H9 (cell line): Measurements from ENCODE around the gene SRGAP3. TPM values are rescaled to one million over a fixed set of nuclear protein-coding genes. Genes with fewer than 3 reads are reported as not detected.

ENCODE experiments used
- DNase-seq: peaks from one replicate; pipeline ENCODE4 v3.0.0-alpha.2; 2017
- H2AFZ ChIP-seq: one replicate; pipeline ENCODE4 v1.6.1; 2013; ENCODE audit warnings: mild to moderate bottlenecking, low read length, control low read depth, moderate library complexity
- H2AK5ac ChIP-seq: 2 replicates; pipeline ENCODE4 v1.6.1; 2013; ENCODE audit warnings: low read length, control low read depth, mixed read lengths; ENCODE audit not compliant: insufficient read length
- H2BK120ac ChIP-seq: one replicate; pipeline ENCODE4 v1.6.1; 2013; ENCODE audit warnings: low read depth, mild to moderate bottlenecking, low read length, control low read depth, inconsistent platforms; ENCODE audit not compliant: poor library complexity, severe bottlenecking
- H2BK12ac ChIP-seq: 2 replicates; pipeline ENCODE4 v1.6.1; 2013; ENCODE audit warnings: low read length, control low read depth, mixed read lengths, low read depth; ENCODE audit not compliant: insufficient read length
- H2BK15ac ChIP-seq: 2 replicates; pipeline ENCODE4 v1.6.1; 2013; ENCODE audit warnings: low read depth, low read length, control low read depth
- H2BK20ac ChIP-seq: one replicate; pipeline ENCODE4 v1.6.1; 2013; ENCODE audit warnings: low read depth, mild to moderate bottlenecking, low read length, control low read depth, inconsistent platforms; ENCODE audit not compliant: poor library complexity, severe bottlenecking
- H2BK5ac ChIP-seq: 2 replicates; pipeline ENCODE4 v1.6.1; 2013; ENCODE audit warnings: low read length, control low read depth, mixed read lengths; ENCODE audit not compliant: insufficient read length
- H3K14ac ChIP-seq: 2 replicates; pipeline ENCODE4 v1.6.1; 2013; ENCODE audit warnings: low read length, control low read depth; ENCODE audit not compliant: insufficient read depth
- H3K18ac ChIP-seq: 2 replicates; pipeline ENCODE4 v1.6.1; 2013; ENCODE audit warnings: low read depth, mild to moderate bottlenecking, mixed read lengths, low read length, control low read depth; ENCODE audit not compliant: insufficient read length
- H3K23ac ChIP-seq: 2 replicates; pipeline ENCODE4 v1.6.1; 2013; ENCODE audit warnings: low read length, control low read depth, mixed read lengths, low read depth; ENCODE audit not compliant: insufficient read length
- H3K23me2 ChIP-seq: 2 replicates; pipeline ENCODE4 v1.6.1; 2013; ENCODE audit warnings: low read depth, mild to moderate bottlenecking, mixed read lengths, low read length, control low read depth; ENCODE audit not compliant: insufficient read length, poor library complexity, severe bottlenecking
- H3K27ac ChIP-seq: 2 replicates; pipeline ENCODE4 v1.5.1; 2013; ENCODE audit warnings: low read length, control low read depth, mixed read lengths, low read depth; ENCODE audit not compliant: insufficient read length
- H3K27me3 ChIP-seq: 2 replicates; pipeline ENCODE4 v1.6.1; 2013; ENCODE audit warnings: low read length, control low read depth, inconsistent platforms; ENCODE audit not compliant: insufficient read depth
- H3K4ac ChIP-seq: 2 replicates; pipeline ENCODE4 v1.6.1; 2013; ENCODE audit warnings: low read depth, mild to moderate bottlenecking, control low read depth, inconsistent platforms, low read length, moderate library complexity
- H3K4me1 ChIP-seq: 2 replicates; pipeline ENCODE4 v1.6.1; 2013; ENCODE audit warnings: low read length, control low read depth, inconsistent platforms; ENCODE audit not compliant: insufficient read depth
- H3K4me2 ChIP-seq: 2 replicates; pipeline ENCODE4 v1.6.1; 2013; ENCODE audit warnings: low read length, control low read depth, mixed read lengths; ENCODE audit not compliant: insufficient read length, insufficient read depth
- H3K56ac ChIP-seq: 2 replicates; pipeline ENCODE4 v1.6.1; 2013; ENCODE audit warnings: low read depth, mild to moderate bottlenecking, mixed read lengths, low read length, control low read depth; ENCODE audit not compliant: insufficient read length
- H3K79me1 ChIP-seq: 2 replicates; pipeline ENCODE4 v1.6.1; 2013; ENCODE audit warnings: low read depth, mild to moderate bottlenecking, moderate library complexity, low read length, control low read depth, inconsistent platforms; ENCODE audit not compliant: insufficient read depth, poor library complexity, severe bottlenecking
- H3K79me2 ChIP-seq: 2 replicates; pipeline ENCODE4 v1.6.1; 2013; ENCODE audit warnings: low read length, control low read depth, inconsistent platforms; ENCODE audit not compliant: insufficient read depth
- H3K9ac ChIP-seq: 2 replicates; pipeline ENCODE4 v1.6.1; 2013; ENCODE audit warnings: low read length, control low read depth, mixed read lengths; ENCODE audit not compliant: insufficient read length; ENCODE audit errors: extremely low read depth
- H3K9me3 ChIP-seq: one replicate; pipeline ENCODE4 v1.6.1; 2013; ENCODE audit warnings: low read depth, low read length, inconsistent platforms; ENCODE audit not compliant: control insufficient read depth
- H3T11ph ChIP-seq: one replicate; pipeline ENCODE4 v1.6.1; 2013; ENCODE audit warnings: mild to moderate bottlenecking, low read length, control low read depth, inconsistent platforms
- H4K20me1 ChIP-seq: one replicate; pipeline ENCODE4 v1.6.1; 2013; ENCODE audit not compliant: control insufficient read depth, insufficient read length, insufficient read depth
- H4K5ac ChIP-seq: 2 replicates; pipeline ENCODE4 v1.6.1; 2013; ENCODE audit warnings: low read depth, mild to moderate bottlenecking, mixed read lengths, low read length, control low read depth; ENCODE audit not compliant: insufficient read length
- H4K8ac ChIP-seq: replicated peaks from 2 replicates; pipeline ENCODE4 v1.6.1; 2013; ENCODE audit warnings: low read length, control low read depth, mixed read lengths, low read depth; ENCODE audit not compliant: insufficient read length
- H4K91ac ChIP-seq: 2 replicates; pipeline ENCODE4 v1.6.1; 2013; ENCODE audit warnings: low read depth, mild to moderate bottlenecking, moderate library complexity, mixed read lengths, low read length, control low read depth; ENCODE audit not compliant: insufficient read length
- H3K27ac Mint-ChIP-seq, 3 experiments: 2 replicates in 2 of 3; 3 replicates in 1 of 3; pipeline ENCODE4 v1.8.0; 2020 to 2021; ENCODE audit warnings: mixed read lengths in 3 of 3, mild to moderate bottlenecking in 1 of 3, moderate library complexity in 1 of 3
- H3K27me3 Mint-ChIP-seq: 2 replicates; pipeline ENCODE4 v1.8.0; 2021; ENCODE audit warnings: low read depth, mild to moderate bottlenecking, moderate library complexity, mixed read lengths
- H3K36me3 Mint-ChIP-seq, 3 experiments: 2 replicates in 2 of 3; 3 replicates in 1 of 3; pipeline ENCODE4 v1.8.0; 2020 to 2021; ENCODE audit warnings: low read depth in 3 of 3, mixed read lengths in 3 of 3; ENCODE audit not compliant: insufficient read depth in 1 of 3
- H3K4me1 Mint-ChIP-seq, 2 experiments: 2 replicates each; pipeline ENCODE4 v1.8.0; 2020; ENCODE audit warnings: mixed read lengths in 2 of 2
- H3K4me3 Mint-ChIP-seq, 2 experiments: 2 replicates in 1 of 2; 3 replicates in 1 of 2; pipeline ENCODE4 v1.8.0; 2020 to 2021; ENCODE audit warnings: mild to moderate bottlenecking in 2 of 2, mixed read lengths in 2 of 2, moderate library complexity in 1 of 2
- H3K9me3 Mint-ChIP-seq, 2 experiments: 2 replicates in 1 of 2; 3 replicates in 1 of 2; pipeline ENCODE4 v1.8.0; 2020; ENCODE audit warnings: mild to moderate bottlenecking in 2 of 2, mixed read lengths in 2 of 2, moderate library complexity in 1 of 2
- WGBS: extraction: QIAGEN DNeasy Blood & Tissue Kit; methylation state at CpG from one replicate; pipeline ENCODE4 v1.1.7; 2013; ENCODE audit warnings: missing lambda C conversion rate, low lambda C conversion rate, mixed read lengths; ENCODE audit not compliant: insufficient read length; ENCODE audit errors: extremely low coverage; 5-methylcytosine and 5-hydroxymethylcytosine counted together
- total RNA-seq: library from RNA; stranded (reverse); gene quantifications from 2 replicates; pipeline ENCODE4 v1.2.1, GENCODE V29; 2021
- TF ChIP-seq, protein P1 (sequence below): fragments of 200-600 bp; sonication (generic); conservative IDR thresholded peaks from 3 replicates; pipeline ENCODE4 v1.8.0; 2021; ENCODE audit warnings: antibody characterized with exemption, mild to moderate bottlenecking

SRGAP3 gene
- total RNA-seq, 1 experiment from 2014 or later: 3.4 TPM

DNA sequence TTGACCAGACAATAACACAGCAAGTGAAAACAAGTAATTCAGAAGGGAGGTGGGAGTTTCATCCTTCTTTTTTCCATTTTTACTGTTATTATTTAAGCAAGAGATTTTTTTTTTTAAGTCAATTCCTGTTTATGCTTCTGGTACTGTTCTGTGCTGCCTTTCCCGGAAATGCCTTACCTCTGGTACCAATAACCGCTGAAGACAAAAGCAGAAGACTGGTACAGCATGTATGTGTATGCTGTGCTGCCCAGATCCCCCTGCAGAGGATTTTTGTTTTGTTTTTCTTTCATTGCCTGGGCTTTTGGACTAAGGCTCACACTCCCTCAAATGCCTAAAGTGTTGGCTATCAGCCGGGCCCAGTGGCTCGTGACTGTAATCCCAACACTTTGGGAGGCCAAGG, 21.3 kb upstream of the SRGAP3 start:
- no peak overlapping the region for H2BK15ac ChIP-seq
- H3K18ac ChIP-seq: no peak overlapping the region
- Mint-ChIP-seq H3K9me3 (no peaks in the 10 kb centered on the region), H3K4me1 (no peaks in the 10 kb centered on the region), H3K4me3 (no peak overlapping the region), H3K36me3 (no peaks in the 10 kb centered on the region), H3K27ac (no peak overlapping the region), H3K27me3 (peaks cover 6% of the 10 kb centered on the region)
- no peak overlapping the region for H2AFZ ChIP-seq
- H2BK12ac ChIP-seq: no peak overlapping the region
- no peak overlapping the region for H2BK5ac ChIP-seq
- no peak overlapping the region for H4K91ac ChIP-seq
- no peak overlapping the region for H3T11ph ChIP-seq
- TF ChIP-seq, protein P1, sequence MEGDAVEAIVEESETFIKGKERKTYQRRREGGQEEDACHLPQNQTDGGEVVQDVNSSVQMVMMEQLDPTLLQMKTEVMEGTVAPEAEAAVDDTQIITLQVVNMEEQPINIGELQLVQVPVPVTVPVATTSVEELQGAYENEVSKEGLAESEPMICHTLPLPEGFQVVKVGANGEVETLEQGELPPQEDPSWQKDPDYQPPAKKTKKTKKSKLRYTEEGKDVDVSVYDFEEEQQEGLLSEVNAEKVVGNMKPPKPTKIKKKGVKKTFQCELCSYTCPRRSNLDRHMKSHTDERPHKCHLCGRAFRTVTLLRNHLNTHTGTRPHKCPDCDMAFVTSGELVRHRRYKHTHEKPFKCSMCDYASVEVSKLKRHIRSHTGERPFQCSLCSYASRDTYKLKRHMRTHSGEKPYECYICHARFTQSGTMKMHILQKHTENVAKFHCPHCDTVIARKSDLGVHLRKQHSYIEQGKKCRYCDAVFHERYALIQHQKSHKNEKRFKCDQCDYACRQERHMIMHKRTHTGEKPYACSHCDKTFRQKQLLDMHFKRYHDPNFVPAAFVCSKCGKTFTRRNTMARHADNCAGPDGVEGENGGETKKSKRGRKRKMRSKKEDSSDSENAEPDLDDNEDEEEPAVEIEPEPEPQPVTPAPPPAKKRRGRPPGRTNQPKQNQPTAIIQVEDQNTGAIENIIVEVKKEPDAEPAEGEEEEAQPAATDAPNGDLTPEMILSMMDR: no peak
- H3K14ac ChIP-seq: no peak overlapping the region
- H3K27me3 ChIP-seq: no peaks in the 10 kb centered on the region
- H3K79me2 ChIP-seq: no peaks in the 10 kb centered on the region
- WGBS: no CpG with 5 or more reads among the region's 4 CpGs
- no peaks in the 10 kb centered on the region for H3K9me3 ChIP-seq
- no peak overlapping the region for H4K5ac ChIP-seq
- no peak overlapping the region for H4K8ac ChIP-seq
- no peak for DNase-seq
- H2AK5ac ChIP-seq: no peak overlapping the region
- no peaks in the 10 kb centered on the region for H3K4me1 ChIP-seq
- no peaks in the 10 kb centered on the region for H3K23me2 ChIP-seq
- no peaks in the 10 kb centered on the region for H3K79me1 ChIP-seq
- H3K9ac ChIP-seq: no peak overlapping the region
- no peak overlapping the region for H2BK20ac ChIP-seq
- H3K23ac ChIP-seq: no peak overlapping the region
- no peak overlapping the region for H3K4ac ChIP-seq
- no peak overlapping the region for H2BK120ac ChIP-seq
- H3K56ac ChIP-seq: no peak overlapping the region
- H3K27ac ChIP-seq: no peak overlapping the region
- H4K20me1 ChIP-seq: no peaks in the 10 kb centered on the region
- H3K4me2 ChIP-seq: no peak overlapping the region
